Fibroblast of skin of abdomen (primary cell): ENCODE results near the gene ASPG.

ENCODE experiments used
- DNase-seq: peaks from one replicate; pipeline ENCODE4 v3.0.0-alpha.2; 2013

Gene ASPG

DNA sequence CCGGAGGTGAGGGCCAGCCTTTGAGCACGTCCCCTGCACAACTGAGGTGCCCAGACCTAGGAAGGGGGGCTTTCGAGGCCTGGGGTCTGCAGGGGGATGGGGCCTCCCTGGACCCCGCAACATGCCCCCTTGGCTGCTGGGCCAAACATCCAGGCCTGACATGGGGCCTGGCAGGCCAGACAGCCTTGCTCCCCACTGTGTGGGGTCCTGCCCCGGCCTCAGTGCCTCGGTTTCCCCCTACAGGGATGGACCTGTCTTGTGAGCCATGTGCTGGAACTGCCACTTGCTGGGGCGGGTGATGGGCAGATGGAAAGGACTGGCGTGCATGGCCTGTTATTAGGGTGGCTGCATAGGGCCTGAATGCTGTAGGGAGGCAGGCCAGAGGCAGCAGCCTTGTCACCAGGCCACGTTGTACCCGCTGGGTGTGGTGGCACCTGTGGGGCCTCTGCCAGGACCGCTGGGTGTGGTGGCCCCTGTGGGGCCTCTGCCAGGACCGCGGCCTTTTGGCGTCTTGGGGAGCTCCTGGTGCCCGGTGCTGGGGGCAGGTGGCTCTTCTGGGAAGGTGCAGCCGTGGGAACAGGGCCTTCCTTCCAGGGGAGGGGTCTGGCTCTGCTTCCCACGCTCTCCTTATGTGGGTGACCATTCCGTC is 20.4 kb downstream of the ASPG start:
- no peak for DNase-seq

GRCh38 chr14:104106471-104106991 is 21.0 kb downstream of the ASPG start:
- DNase-seq: no peak

GRCh38 chr14:104107101-104107581 is 21.6 kb downstream of the ASPG start:
- DNase-seq: no peak

DNA sequence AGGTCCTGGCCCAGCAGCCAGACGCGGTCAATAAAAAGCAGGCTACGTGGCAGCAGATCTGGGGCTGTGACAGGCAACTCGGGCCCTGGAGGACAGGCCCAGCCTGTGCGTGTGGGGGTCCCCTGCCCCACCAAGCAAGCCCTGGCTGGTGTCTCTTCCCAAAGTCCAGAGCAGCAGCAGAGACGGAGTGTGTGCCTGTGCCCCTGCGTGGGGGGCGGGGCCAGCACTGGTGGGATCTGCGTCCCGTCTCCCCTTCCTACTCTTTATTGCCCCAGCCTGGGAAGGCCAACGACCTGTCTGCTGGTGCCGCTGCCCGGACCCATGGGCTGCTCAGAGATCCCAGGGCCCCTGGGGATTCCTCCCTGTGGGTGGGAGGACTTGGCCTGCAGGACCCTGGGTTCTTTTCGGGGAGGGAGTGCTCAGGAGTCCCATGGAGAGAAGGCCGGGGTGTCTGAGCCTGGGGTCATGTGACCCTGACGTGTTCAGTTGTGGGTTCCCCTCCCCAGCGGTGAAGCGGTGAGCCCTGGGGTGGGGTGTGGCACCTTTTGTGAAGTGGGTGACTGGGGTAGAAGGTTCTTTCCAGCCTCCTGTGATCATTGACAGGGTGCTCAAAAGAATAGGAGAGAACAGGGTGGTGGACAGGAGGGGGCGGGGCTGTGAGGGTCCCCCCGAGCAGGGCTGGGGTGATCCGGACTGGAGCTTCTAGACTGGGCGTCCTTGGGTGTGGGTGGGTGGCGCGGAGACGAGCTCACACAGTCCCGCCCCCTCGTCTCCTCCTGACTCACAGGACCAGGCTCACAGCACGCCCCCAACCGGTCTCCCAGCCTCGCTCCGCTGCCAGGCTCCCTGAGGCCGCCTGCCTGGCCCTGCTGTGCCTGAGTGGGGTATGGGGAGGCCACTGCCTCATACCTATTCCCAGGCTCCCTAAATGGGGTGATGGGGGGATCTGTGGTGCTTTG is 22.4 kb downstream of the ASPG start:
- no peak for DNase-seq

GRCh38 chr14:104108570-104109541 is 23.4 kb downstream of the ASPG start:
- no peak for DNase-seq

- DNase-seq: no peak
Observed at GRCh38 chr14:104109731-104110361, 24.3 kb downstream of the ASPG start.

- DNase-seq: no peak
Observed at GRCh38 chr14:104110491-104111209, 25.1 kb downstream of the ASPG start.

DNA sequence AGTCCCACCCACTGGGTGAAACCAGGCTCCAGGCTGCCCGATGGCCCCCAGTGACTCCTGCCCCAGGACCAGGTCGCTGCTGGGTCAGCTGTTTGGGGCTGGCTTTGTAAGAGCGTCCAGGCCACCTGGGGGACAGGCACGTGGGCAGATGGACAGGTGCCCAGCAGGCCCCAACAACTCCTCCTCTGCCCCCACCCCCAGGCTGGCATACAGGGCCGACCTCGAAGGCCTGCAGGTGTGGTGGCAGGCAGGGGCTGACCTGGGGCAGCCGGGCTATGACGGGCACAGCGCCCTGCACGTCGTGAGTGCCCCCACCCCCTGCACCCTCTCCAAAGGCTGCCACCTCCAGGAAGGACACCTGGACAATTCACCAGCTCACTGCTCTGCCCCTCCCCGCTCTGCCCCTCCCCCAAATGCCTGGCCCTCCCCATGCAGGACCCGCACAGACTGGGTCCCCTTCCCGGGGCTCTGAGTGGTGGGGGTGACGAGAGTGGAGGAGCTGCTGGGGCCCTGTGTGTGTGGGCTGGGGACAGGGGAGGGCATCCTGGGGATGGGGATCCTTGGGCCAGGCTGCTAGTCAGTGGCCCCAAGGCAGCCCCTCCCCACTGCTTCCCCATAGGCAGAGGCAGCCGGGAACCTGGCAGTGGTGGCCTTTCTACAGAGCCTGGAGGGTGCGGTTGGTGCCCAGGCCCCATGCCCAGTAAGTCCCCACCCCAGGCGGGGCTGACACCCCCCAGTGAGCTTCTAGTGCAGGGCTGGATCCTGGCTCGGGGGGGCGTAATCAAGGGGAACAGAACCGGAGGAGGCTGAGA is 26.0 kb downstream of the ASPG start:
- DNase-seq: no peak

DNA sequence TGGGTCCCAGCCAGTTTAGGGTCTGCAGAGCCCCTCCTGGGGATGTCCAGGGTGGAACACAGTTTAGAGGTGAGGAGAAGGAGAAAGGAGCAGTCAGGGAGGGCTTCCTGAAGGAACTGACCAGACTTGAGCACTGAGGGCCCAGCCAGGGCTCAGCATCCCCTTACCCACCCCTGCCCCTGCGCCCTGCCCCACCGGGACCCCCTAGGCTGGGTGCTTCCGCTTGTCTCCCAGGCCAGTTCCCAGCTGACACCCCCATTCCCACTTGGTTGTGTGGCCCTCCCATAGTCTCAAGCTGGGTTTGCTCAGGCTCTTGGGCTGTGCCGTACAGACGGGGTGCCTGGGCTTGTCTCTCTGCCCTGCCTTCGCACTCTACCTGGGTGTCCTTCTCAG is 26.6 kb downstream of the ASPG start:
- no peak for DNase-seq

DNA sequence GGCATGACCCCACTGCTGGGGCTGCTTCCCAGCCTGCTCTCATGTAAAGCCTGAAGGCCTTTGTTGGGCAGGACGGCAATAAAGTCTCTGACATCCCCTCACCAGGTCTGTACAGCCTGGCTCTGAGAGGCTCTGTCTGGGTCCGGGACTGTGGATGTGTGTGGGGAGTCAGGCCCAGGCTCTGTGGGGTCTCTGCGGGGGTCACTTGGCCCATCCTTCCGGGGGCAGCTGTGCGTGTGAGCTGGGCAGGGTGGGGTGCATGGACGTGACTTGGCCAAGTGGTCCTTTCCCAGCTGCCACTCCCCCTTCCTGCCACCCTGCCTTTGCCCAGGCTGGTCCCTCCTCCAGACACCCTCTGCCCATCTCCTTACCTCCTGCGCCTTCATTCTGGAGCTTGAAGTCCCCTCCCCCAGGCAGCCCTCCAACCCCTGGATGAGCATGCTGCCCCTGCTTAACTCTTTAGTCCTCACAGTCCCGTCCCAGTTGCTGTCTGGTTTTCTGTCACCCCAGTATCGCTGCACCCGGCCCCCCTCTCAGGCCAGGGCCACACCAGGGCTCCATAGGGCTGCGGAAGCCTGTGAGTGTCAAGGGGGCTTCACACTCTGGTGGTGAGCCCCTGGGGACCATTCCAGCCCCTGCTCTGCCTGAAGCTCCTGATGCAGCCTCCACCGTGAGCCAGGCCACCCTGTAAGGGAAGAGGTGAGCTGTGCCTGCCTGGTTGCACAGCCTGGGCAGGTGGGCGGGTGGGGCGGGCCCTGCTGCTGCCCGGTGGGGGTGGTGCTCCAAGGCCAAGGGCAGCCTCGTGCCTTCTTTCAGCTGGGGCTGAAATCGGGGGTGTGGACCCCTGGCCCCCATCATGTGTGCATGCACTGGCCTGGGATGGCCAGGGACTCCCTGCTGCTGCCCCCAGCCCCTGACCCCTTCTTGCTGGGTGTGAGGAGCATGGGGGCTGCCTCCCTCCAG is 27.4 kb downstream of the ASPG start:
- DNase-seq: no peak

DNA sequence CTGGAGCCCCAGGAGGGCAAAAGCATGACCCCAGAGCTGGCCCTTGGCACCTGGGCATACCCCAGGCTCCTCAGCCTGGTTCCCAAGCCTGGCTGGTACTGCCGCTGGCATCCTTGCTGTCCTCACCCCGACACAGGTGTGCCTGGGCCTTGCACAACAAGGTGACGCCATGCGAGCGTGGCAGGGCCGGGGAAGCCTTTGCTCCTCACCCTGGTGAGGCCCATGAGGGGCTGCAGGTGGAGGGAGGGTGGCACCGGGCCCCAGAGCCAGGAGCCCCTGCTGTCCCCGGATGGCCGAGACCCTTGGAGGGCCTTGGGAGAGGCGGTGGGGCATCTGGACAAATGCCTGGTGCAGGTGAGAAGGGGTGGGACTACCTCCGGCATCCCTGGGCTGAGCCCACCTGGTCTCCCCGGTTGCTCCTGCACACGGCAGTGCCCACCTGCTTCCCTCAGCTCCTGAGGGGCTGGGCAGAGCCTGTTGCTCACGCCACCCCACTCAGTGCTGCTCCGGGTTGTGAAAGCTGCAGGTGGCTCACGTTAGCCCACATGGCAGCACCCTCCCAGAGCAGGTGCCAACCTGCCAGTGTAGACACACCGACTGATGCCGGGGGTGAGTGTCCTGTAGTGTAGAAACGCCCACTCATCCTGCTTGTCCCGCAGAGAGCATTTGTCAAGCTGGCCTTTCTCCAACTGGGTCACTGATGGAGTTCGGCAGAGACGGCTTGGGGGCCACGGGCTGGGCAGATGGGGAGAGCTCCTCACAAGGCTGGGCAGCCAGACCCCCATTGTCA is 28.3 kb downstream of the ASPG start:
- DNase-seq: no peak

GRCh38 chr14:104114421-104115130 is 29.1 kb downstream of the ASPG start:
- no peak for DNase-seq

- no peak for DNase-seq
Observed at GRCh38 chr14:104115131-104115600, 29.7 kb downstream of the ASPG start.

DNA sequence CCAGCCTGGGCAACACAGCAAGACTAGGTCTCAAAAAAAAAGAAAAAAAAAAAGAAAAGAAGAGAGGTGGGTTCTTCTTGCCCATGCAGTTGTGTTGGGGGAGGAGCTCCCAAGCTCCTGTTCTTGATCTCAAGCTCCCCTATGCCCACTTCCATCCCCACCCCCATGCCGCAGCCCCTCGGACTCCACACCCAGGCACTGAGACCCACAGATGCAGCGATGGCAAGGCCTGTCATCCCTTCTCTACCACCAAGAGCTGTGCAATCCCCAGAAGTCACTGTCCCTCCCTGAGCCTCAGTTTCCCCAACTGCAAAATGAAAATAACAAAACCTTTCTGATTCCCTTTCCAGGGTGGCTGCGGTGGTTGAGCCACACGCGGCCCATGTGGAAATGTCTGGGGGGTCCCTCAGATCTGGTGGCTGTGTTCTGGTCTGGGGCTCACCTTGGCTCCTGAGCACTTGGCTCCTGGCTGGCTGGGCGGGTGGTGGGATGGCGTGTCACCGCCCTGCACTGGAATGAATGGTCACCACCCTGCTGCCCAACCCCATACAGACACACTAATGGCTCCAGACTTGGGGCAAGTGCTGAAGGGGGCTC is 30.3 kb downstream of the ASPG start:
- no peak for DNase-seq

DNA sequence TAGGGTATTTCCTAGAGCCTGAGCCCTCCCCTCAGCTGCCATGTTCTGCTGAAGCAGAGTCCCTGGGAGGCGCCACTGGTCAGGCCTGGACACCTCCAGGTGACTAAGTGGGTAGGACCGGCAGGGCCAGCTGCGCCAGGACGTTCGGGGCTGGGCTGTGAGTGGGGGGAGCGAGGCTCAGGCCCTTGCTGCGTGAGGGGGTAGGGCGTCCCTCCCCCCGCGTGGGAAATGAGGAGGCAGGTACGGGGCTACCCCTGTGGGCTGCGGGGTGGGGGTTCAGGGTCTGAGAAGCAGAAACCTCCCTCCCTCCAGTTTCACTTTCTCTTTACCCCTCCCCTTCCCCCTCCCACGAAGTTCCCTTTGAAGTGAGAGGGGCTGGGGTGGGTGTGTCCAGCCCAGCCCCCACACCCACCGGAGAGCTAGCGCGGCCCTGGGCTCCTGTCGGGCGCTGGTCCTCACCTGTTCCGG is 30.8 kb downstream of the ASPG start:
- DNase-seq: no peak

DNA sequence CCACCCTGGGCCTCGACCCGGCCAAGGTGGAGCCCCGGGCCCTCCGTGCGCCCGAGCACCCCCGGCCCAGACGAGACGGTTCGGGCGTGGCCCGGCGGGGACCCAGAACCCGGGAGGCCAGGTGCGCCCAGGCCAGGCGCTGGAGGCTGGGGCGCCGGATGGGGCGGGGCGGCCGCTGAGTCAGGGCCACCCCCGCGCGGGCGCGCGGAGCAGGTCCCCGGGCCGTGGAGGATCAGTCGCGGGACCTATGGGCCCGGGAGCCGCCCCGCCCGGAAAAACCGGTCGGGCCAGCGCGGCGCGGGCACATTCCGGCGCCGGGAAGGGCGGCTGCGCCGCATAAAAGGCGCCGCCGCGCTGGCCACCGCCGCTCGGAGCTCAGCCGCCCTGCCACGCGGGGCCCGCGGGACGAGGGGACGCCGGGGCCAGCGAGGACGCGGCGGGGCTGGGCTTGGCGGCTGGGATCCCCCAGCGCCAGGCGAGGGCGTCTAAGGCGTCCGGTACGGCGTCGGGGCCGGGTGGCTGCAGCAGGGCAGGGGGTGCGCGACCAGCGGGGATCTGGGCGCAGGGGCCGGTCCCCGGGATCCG is 31.3 kb downstream of the ASPG start:
- no peak for DNase-seq
